BLaER1 treated with 17β-estradiol and CSF1 and Interleukin-3, amounts not matched to agents 10 nM and 100 nM (cell line): ENCODE results near the gene GHDC.
A peak's percentile ranks its signal among the peaks of the same experiment; 100 is the strongest.
"Not testable (repeated sequence)": the region's sequence is repeated elsewhere in the genome, so short reads cannot be mapped to it uniquely, and the experiment has no call there.

Experiments
- H3K27ac ChIP-seq, 11 experiments: shearing (Covaris generic); formaldehyde crosslinking; 2 replicates each; pipeline ENCODE4 v1.8.1; 2022
- H3K27me3 ChIP-seq, 11 experiments: shearing (Covaris generic); formaldehyde crosslinking; 2 replicates each; pipeline ENCODE4 v1.8.1; 2022
- H3K36me3 ChIP-seq, 11 experiments: shearing (Covaris generic); formaldehyde crosslinking; 2 replicates each; pipeline ENCODE4 v1.8.1; 2022
- H3K4me1 ChIP-seq, 10 experiments: shearing (Covaris generic); formaldehyde crosslinking; 2 replicates each; pipeline ENCODE4 v1.8.1; 2022
- H3K4me2 ChIP-seq, 11 experiments: shearing (Covaris generic); formaldehyde crosslinking; 2 replicates each; pipeline ENCODE4 v1.8.1; 2022
- H3K4me3 ChIP-seq, 10 experiments: shearing (Covaris generic); formaldehyde crosslinking; 2 replicates each; pipeline ENCODE4 v1.8.1; 2022
- H3K9ac ChIP-seq, 11 experiments: shearing (Covaris generic); formaldehyde crosslinking; 2 replicates each; pipeline ENCODE4 v1.8.1; 2022
- H3K9me3 ChIP-seq, 11 experiments: shearing (Covaris generic); formaldehyde crosslinking; replicated peaks in 1 of 11; 2 replicates each; pipeline ENCODE4 v1.8.1; 2022
- H4K20me1 ChIP-seq, 11 experiments: shearing (Covaris generic); formaldehyde crosslinking; 2 replicates each; pipeline ENCODE4 v1.8.1; 2022
- Cebpa-rat ChIP-seq, 11 experiments: shearing (Covaris generic); IDR thresholded peaks; 2 replicates each; pipeline ENCODE4 v1.8.1; 2022

Gene GHDC, protein sequence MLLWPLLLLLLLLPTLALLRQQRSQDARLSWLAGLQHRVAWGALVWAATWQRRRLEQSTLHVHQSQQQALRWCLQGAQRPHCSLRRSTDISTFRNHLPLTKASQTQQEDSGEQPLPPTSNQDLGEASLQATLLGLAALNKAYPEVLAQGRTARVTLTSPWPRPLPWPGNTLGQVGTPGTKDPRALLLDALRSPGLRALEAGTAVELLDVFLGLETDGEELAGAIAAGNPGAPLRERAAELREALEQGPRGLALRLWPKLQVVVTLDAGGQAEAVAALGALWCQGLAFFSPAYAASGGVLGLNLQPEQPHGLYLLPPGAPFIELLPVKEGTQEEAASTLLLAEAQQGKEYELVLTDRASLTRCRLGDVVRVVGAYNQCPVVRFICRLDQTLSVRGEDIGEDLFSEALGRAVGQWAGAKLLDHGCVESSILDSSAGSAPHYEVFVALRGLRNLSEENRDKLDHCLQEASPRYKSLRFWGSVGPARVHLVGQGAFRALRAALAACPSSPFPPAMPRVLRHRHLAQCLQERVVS

DNA sequence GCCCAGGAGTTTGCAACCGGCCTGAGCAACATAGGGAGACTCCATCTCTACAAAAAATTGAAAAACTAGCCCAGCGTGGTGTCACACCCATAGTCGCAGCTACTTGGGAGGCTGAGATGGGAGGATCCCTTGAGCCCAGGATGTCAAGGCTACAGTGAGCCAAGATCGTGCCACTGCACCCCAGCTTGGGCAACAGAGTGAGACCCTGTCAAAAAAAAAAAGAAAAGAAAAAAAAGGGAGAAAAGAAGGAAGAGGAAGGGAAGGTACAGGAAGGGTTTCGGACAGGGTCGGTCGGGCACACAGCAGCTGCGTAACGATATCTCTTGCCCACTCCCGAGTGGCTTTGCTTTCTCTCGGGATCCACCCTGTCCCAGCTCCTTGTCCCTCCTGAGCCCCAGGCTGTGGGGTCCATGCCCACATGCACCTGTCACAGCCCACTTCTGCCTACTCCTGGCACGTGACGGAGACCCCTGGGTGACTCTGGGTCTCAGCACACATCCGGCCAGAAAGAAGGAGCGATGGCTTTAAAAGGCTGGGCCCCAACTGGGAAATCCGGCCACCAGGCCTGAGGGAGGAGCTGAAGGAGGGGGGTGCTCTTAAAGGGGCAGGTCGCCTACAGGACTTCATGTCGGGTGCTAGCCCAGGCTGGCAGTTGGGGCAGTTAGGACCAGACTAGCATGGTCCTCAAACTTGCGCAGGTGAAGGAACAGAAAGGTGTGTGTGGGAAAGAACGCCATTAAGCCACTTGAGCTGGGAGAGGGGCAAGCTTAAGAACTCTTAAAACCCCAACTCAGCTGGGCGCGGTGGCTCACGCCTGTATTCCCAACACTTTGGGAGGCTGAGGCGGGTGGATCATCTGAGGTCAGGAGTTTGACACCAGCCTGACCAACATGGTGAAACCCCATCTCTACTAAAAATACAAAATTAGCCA lies at the start of gene GHDC:
Gene GHDC (minus strand): TSS at position 526 of the 931 bp plus-strand sequence. CDS start 913 bp downstream, outside the sequence.
- H3K9ac ChIP-seq, result peak within 1 kb of the TSS; percentile 71 to 89 (median 81)
- peaks cover 0 to 13% (median 0%) of the 10 kb centered on the region in 11 experiments; a peak in 3 of 22 replicates for H3K36me3 ChIP-seq
- no peaks in the 10 kb centered on the region for H4K20me1 ChIP-seq
- H3K4me2 ChIP-seq, result peak within 1 kb of the TSS; percentile 78 to 100 (median 96)
- H3K4me3 ChIP-seq, result peak within 1 kb of the TSS; percentile 67 to 84 (median 70)
- TF ChIP-seq Cebpa-rat (IDR thresholded peaks at IDR 0.05), result no peak
- no peaks in the 10 kb centered on the region for H3K9me3 ChIP-seq
- peaks cover 42 to 61% (median 56%) of the 10 kb centered on the region in 10 experiments for H3K4me1 ChIP-seq
- no peaks in the 10 kb centered on the region for H3K27me3 ChIP-seq
- H3K27ac ChIP-seq, result peak within 1 kb of the TSS; percentile 75 to 89 (median 82)

DNA sequence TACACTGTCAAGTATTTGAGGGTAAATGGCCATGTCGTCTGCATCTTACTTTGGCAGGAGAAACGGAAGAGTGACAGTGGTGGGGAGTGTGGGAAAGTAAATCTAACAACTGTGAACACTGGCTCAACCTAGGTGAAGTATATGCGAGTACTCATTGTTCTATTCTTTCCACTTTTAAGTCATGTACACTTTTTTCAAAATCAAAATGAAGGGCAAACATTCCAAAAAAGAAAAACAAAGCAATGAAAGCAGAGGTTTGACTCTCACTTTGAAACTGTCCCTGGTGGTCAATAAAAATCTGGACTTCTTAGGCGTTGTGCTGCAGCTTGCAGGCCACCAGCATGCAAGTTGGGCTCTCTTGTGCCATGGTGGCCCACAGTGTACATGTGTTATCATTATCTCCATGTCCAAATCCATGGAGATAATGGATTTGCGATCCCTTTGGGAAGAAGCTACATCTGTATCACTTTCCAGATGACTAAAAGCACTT lies 49.2 kb upstream of the GHDC start:
- TF ChIP-seq Cebpa-rat (IDR thresholded peaks at IDR 0.05), result no peak
- H3K27ac ChIP-seq, result no peak overlapping the region
- peaks cover 0 to 21% (median 4%) of the 10 kb centered on the region in 11 experiments; a peak in 5 of 22 replicates for H4K20me1 ChIP-seq

DNA sequence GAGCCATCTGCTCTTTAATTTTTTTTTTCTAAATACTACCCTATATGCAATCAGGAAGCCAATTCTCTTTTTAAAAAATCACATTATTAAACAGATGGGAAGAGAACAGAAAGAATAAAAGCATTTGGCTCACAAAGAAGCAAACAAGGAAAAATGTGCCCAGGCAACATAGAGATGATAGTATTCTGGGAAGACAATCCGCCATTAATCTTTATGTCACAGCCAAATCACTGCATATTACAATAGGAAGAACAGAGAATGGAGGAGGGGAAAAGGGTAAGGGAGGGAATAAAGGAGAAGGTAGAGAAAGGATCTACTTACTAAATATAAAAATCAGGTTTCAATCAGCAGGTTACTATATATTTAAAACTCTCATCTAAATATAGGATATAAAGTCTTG lies 47.6 kb upstream of the GHDC start:
- H3K4me1 ChIP-seq, result peaks cover 3 to 14% (median 9%) of the 10 kb centered on the region in 10 experiments; a peak in 15 of 20 replicates
- no peak for TF ChIP-seq Cebpa-rat (IDR thresholded peaks at IDR 0.05)
- H3K27me3 ChIP-seq, result no peaks in the 10 kb centered on the region
- H3K9ac ChIP-seq, result no peak overlapping the region
- H4K20me1 ChIP-seq, result peaks cover 0 to 34% (median 4%) of the 10 kb centered on the region in 11 experiments; a peak in 8 of 22 replicates
- no peak overlapping the region for H3K4me2 ChIP-seq
- peaks cover 0 to 6% (median 0%) of the 10 kb centered on the region in 11 experiments; a peak in 4 of 22 replicates for H3K36me3 ChIP-seq
- H3K9me3 ChIP-seq, result no peaks in the 10 kb centered on the region
- H3K4me3 ChIP-seq, result no peak overlapping the region
- no peak overlapping the region for H3K27ac ChIP-seq

More for the DNA sequence above, 49.2 kb upstream of the GHDC start:
- Histone ChIP-seq H3K27me3 (no peaks in the 10 kb centered on the region), H3K4me1 (peaks cover 17 to 31% (median 22%) of the 10 kb centered on the region in 10 experiments), H3K4me3 (no peak overlapping the region), H3K9me3 (no peaks in the 10 kb centered on the region; a peak in 2 of 22 replicates), H3K36me3 (peaks cover 0 to 6% (median 0%) of the 10 kb centered on the region in 11 experiments; a peak in 4 of 22 replicates), H3K9ac (no peak overlapping the region), H3K4me2 (no peak overlapping the region)

DNA sequence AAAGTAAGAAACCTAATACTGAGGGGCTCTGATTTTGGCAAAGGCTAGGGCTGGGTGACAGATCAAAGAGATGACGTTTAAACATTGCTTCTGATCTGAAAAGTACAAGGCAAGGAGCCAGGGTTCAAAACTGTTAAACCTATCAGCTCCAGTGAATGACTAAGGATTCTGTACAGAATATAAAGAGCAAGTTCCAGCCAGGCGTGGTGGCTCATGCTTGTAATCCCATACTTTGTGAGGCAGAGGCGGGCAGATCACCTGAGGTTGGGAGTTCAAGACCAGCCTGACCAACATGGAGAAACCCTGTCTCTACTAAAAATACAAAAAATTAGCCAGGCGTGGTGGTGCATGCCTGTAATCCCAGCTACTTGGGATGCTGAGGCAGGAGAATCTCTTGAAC lies 46.6 kb upstream of the GHDC start:
- peaks cover 0 to 39% (median 4%) of the 10 kb centered on the region in 11 experiments; a peak in 8 of 22 replicates for H4K20me1 ChIP-seq
- not testable (repeated sequence) for H3K27ac ChIP-seq, H3K9ac ChIP-seq, H3K4me2 ChIP-seq, H3K4me1 ChIP-seq, H3K36me3 ChIP-seq, H3K4me3 ChIP-seq, H3K9me3 ChIP-seq, H3K27me3 ChIP-seq

DNA sequence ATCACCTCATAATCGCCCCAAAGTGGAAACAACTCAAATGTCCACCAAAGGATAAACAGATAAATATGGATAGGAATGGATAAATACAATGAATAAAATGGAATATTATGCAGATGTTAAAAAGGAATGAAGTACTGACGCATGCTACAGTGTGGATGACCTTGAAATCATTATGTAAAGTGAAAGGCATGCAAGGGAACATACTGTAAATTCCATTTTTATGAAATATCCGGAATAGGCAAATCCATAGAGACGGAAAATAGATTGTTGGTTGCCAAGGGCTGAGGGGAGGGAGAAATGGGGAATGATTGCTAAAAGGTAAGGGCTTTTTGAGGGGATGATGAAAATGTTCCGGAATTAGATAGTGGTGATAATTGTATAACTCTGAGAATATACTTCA lies 45.9 kb upstream of the GHDC start:
- Histone ChIP-seq H3K4me3 (no peak overlapping the region), H3K9me3 (no peaks in the 10 kb centered on the region), H3K4me2 (no peak overlapping the region), H4K20me1 (peaks cover 0 to 39% (median 4%) of the 10 kb centered on the region in 11 experiments; a peak in 8 of 22 replicates), H3K4me1 (peaks cover 0 to 15% (median 8%) of the 10 kb centered on the region in 10 experiments; a peak in 15 of 20 replicates), H3K9ac (no peak overlapping the region), H3K36me3 (peaks cover 0 to 6% (median 0%) of the 10 kb centered on the region in 11 experiments; a peak in 4 of 22 replicates), H3K27ac (no peak overlapping the region), H3K27me3 (no peaks in the 10 kb centered on the region)
- TF ChIP-seq Cebpa-rat (IDR thresholded peaks at IDR 0.05), result no peak

DNA sequence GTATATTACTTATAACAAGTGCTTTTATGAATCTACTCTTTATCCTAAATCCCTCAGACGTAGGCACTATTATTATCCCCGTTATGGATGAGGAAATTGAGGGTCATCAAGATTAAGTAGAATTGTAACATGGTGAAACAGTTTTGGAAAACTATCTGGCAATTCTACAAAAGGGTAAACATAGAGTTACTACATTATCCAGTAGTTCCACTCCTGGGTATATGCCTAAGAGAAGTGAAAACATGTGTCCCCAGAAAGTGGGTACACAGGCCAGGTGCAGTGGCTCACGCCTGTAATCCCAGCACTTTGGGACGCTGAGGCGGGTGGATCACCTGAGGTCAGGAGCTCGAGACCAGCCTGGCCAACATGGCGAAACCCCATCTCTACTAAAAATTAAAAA lies 45.3 kb upstream of the GHDC start:
- not testable (repeated sequence) for H3K4me3 ChIP-seq, H3K27ac ChIP-seq, H3K4me2 ChIP-seq, H3K9me3 ChIP-seq, H3K36me3 ChIP-seq, H3K27me3 ChIP-seq, H3K9ac ChIP-seq
- Histone ChIP-seq H3K4me1 (peaks cover 0 to 21% (median 13%) of the 10 kb centered on the region in 10 experiments; a peak in 18 of 20 replicates), H4K20me1 (peaks cover 0 to 39% (median 5%) of the 10 kb centered on the region in 11 experiments; a peak in 8 of 22 replicates)

DNA sequence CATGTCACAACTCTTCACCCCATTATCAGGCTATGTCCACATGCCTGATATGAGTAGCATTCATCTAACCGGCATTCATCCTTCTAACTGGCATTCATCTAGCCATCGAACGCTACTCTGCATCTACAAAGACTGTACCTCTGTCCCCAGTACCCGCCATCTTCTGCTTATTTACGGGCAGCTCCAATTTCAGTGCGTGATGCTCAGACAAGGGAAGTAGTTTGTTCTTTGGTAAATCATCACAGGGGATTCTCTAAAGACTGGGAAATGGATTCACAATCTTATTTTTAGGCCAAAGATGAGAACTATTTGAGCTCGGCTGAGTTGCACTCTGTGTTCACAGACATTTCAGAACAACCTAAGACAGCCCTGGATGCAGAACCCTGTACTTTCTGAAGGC lies 42.5 kb upstream of the GHDC start:
- Histone ChIP-seq H3K4me3 (no peak overlapping the region), H3K4me1 (peaks cover 0 to 36% (median 20%) of the 10 kb centered on the region in 10 experiments; a peak in 16 of 20 replicates), H3K27me3 (no peaks in the 10 kb centered on the region), H4K20me1 (peaks cover 0 to 38% (median 6%) of the 10 kb centered on the region in 11 experiments; a peak in 7 of 22 replicates), H3K4me2 (no peak overlapping the region), H3K27ac (no peak overlapping the region), H3K9me3 (peaks cover 0 to 4% (median 0%) of the 10 kb centered on the region in 11 experiments; a peak in 1 of 22 replicates), H3K9ac (no peak overlapping the region), H3K36me3 (peaks cover 0 to 9% (median 2%) of the 10 kb centered on the region in 11 experiments; a peak in 9 of 22 replicates)
- no peak for TF ChIP-seq Cebpa-rat (IDR thresholded peaks at IDR 0.05)

DNA sequence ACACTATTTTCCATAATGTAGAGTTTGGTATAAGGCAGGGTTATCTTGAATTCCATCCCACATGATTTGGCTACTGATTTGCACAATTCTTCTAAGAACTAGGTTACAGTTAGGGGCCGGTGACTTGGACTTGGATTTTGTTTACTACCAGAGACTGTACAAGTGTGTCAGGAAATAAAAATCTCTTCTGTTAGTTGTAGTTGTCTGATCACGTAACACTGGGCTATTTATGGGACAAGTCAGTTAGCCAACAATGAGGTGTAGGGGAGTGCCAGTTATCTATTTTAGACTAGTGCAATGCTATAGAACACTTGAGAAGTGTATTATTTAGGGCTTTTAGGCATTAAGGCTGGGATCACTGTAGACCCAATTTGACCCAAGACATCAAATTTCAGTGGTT lies 39.7 kb upstream of the GHDC start:
- Histone ChIP-seq H3K4me3 (no peak overlapping the region; a peak in 1 of 20 replicates), H3K4me2 (peak overlapping the region in 8 of 11 experiments; percentile 10 to 75 (median 58); a peak in 15 of 22 replicates), H3K36me3 (peaks cover 0 to 24% (median 15%) of the 10 kb centered on the region in 11 experiments; a peak in 14 of 22 replicates), H4K20me1 (peaks cover 0 to 30% (median 0%) of the 10 kb centered on the region in 11 experiments; a peak in 7 of 22 replicates), H3K9me3 (peaks cover 0 to 4% (median 0%) of the 10 kb centered on the region in 11 experiments; a peak in 1 of 22 replicates), H3K9ac (no peak overlapping the region), H3K4me1 (peaks cover 0 to 36% (median 20%) of the 10 kb centered on the region in 10 experiments; a peak in 16 of 20 replicates), H3K27ac (peak overlapping the region in 2 of 11 experiments; percentile 11 to 31; a peak in 3 of 22 replicates), H3K27me3 (no peaks in the 10 kb centered on the region)
- no peak for TF ChIP-seq Cebpa-rat (IDR thresholded peaks at IDR 0.05)
